GM23338 (cell line): Measurements from ENCODE around the gene C2CD3.

Source experiments
- CREB1 ChIP-seq: fragments of 250-450 bp; sonication (Bioruptor Pico); IDR thresholded peaks from 2 replicates; pipeline ENCODE4 v1.5.0; 2020; ENCODE audit warnings: low read depth, mild to moderate bottlenecking, moderate library complexity
- ETS1 ChIP-seq: IDR thresholded peaks from 2 replicates; pipeline ENCODE4 v1.6.1; 2016; ENCODE audit warnings: antibody characterized with exemption
- EZH2 ChIP-seq: fragments of 200-600 bp; sonication (generic); IDR thresholded peaks from one replicate; pipeline ENCODE4 v1.8.0; 2017; ENCODE audit warnings: antibody characterized with exemption, mild to moderate bottlenecking, low read depth; ENCODE audit not compliant: unreplicated experiment
- EZH2phosphoT487 ChIP-seq: fragments of 200-600 bp; sonication (generic); IDR thresholded peaks from one replicate; pipeline ENCODE4 v1.8.1; 2018; ENCODE audit warnings: antibody characterized with exemption; ENCODE audit not compliant: unreplicated experiment
- JUNB ChIP-seq: IDR thresholded peaks from one replicate; pipeline ENCODE4 v1.6.1; 2016; ENCODE audit warnings: antibody characterized with exemption; ENCODE audit not compliant: unreplicated experiment
- POLR2AphosphoS5 ChIP-seq: IDR thresholded peaks from 2 replicates; pipeline ENCODE4 v1.6.1; 2016; ENCODE audit warnings: antibody characterized with exemption, low read depth
- STAT1 ChIP-seq: IDR thresholded peaks from one replicate; pipeline ENCODE4 v1.6.1; 2016; ENCODE audit warnings: antibody characterized with exemption; ENCODE audit not compliant: unreplicated experiment
- ZNF114 ChIP-seq: fragments of 250-450 bp; sonication (Bioruptor Pico); IDR thresholded peaks from 2 replicates; pipeline ENCODE4 v1.5.0; 2020; ENCODE audit warnings: mild to moderate bottlenecking, moderate library complexity
- ZNF331 ChIP-seq: fragments of 250-450 bp; sonication (Bioruptor Pico); IDR thresholded peaks from 2 replicates; pipeline ENCODE4 v1.5.0; 2020; ENCODE audit warnings: low read depth, mild to moderate bottlenecking, moderate library complexity
- TF ChIP-seq, protein P1 (sequence below), 2 experiments: fragments of 200-600 bp in 1 of 2; sonication (generic) in 1 of 2; conservative IDR thresholded peaks; 2 replicates each; pipeline versions ENCODE4 v1.5.1 to v1.6.1; 2016 to 2017; ENCODE audit warnings: antibody characterized with exemption in 2 of 2, low read depth in 2 of 2, mild to moderate bottlenecking in 2 of 2, moderate library complexity in 1 of 2
- TF ChIP-seq, protein P2 (sequence below): IDR thresholded peaks from one replicate; pipeline ENCODE4 v1.6.1; 2018; ENCODE audit warnings: antibody characterized with exemption; ENCODE audit not compliant: unreplicated experiment

- TF ChIP-seq POLR2AphosphoS5: no peak
- TF ChIP-seq, protein P1, sequence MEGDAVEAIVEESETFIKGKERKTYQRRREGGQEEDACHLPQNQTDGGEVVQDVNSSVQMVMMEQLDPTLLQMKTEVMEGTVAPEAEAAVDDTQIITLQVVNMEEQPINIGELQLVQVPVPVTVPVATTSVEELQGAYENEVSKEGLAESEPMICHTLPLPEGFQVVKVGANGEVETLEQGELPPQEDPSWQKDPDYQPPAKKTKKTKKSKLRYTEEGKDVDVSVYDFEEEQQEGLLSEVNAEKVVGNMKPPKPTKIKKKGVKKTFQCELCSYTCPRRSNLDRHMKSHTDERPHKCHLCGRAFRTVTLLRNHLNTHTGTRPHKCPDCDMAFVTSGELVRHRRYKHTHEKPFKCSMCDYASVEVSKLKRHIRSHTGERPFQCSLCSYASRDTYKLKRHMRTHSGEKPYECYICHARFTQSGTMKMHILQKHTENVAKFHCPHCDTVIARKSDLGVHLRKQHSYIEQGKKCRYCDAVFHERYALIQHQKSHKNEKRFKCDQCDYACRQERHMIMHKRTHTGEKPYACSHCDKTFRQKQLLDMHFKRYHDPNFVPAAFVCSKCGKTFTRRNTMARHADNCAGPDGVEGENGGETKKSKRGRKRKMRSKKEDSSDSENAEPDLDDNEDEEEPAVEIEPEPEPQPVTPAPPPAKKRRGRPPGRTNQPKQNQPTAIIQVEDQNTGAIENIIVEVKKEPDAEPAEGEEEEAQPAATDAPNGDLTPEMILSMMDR (conservative IDR thresholded peaks at IDR 0.05; ENCODE audit: low read depth in 2 of 2): no peak
- TF ChIP-seq, protein P2, sequence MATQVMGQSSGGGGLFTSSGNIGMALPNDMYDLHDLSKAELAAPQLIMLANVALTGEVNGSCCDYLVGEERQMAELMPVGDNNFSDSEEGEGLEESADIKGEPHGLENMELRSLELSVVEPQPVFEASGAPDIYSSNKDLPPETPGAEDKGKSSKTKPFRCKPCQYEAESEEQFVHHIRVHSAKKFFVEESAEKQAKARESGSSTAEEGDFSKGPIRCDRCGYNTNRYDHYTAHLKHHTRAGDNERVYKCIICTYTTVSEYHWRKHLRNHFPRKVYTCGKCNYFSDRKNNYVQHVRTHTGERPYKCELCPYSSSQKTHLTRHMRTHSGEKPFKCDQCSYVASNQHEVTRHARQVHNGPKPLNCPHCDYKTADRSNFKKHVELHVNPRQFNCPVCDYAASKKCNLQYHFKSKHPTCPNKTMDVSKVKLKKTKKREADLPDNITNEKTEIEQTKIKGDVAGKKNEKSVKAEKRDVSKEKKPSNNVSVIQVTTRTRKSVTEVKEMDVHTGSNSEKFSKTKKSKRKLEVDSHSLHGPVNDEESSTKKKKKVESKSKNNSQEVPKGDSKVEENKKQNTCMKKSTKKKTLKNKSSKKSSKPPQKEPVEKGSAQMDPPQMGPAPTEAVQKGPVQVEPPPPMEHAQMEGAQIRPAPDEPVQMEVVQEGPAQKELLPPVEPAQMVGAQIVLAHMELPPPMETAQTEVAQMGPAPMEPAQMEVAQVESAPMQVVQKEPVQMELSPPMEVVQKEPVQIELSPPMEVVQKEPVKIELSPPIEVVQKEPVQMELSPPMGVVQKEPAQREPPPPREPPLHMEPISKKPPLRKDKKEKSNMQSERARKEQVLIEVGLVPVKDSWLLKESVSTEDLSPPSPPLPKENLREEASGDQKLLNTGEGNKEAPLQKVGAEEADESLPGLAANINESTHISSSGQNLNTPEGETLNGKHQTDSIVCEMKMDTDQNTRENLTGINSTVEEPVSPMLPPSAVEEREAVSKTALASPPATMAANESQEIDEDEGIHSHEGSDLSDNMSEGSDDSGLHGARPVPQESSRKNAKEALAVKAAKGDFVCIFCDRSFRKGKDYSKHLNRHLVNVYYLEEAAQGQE: no peak
- TF ChIP-seq EZH2: no peak
- TF ChIP-seq ZNF114 (CRISPR knock-in tag): no peak
- TF ChIP-seq CREB1 (CRISPR knock-in tag): no peak
- no peak for TF ChIP-seq JUNB
- TF ChIP-seq EZH2phosphoT487: no peak
- no peak for TF ChIP-seq ETS1
- TF ChIP-seq ZNF331 (CRISPR knock-in tag): no peak
- TF ChIP-seq STAT1: no peak
Observed at GRCh38 chr11:73969991-73970800, 200.6 kb downstream of the C2CD3 start.
